ENCODE measurements around the gene TOM1.

Gene TOM1

GRCh38 chr22:35307892-35308291, 8.2 kb downstream of the TOM1 start:
- DNase-seq: no peak

GRCh38 chr22:35308480-35309021, 8.9 kb downstream of the TOM1 start:
- DNase-seq: no peak

GRCh38 chr22:35310556-35311550, 11.2 kb downstream of the TOM1 start:
- no peak for DNase-seq

GRCh38 chr22:35311551-35311999, 11.9 kb downstream of the TOM1 start:
- DNase-seq: no peak

- DNase-seq: no peak
Observed at GRCh38 chr22:35312198-35313059, 12.7 kb downstream of the TOM1 start.

GRCh38 chr22:35313311-35314121, 13.8 kb downstream of the TOM1 start:
- DNase-seq: no peak

GRCh38 chr22:35314161-35314942, 14.7 kb downstream of the TOM1 start:
- DNase-seq: no peak

- DNase-seq: no peak
Observed at GRCh38 chr22:35315141-35315854, 15.6 kb downstream of the TOM1 start.

GRCh38 chr22:35315855-35316745, 16.4 kb downstream of the TOM1 start:
- DNase-seq: no peak

- DNase-seq: no peak
Observed at GRCh38 chr22:35316751-35317150, 17.1 kb downstream of the TOM1 start.

- DNase-seq: no peak
Observed at GRCh38 chr22:35317680-35318290, 18.1 kb downstream of the TOM1 start.

GRCh38 chr22:35318346-35319215, 18.9 kb downstream of the TOM1 start:
- no peak for DNase-seq

- DNase-seq: no peak
Observed at GRCh38 chr22:35319244-35319985, 19.7 kb downstream of the TOM1 start.

GRCh38 chr22:35322126-35322525, 22.4 kb downstream of the TOM1 start:
- DNase-seq: no peak

- DNase-seq: no peak
Observed at GRCh38 chr22:35322893-35323292, 23.2 kb downstream of the TOM1 start.

- DNase-seq: no peak
Observed at GRCh38 chr22:35323305-35323704, 23.6 kb downstream of the TOM1 start.

GRCh38 chr22:35324067-35324466, 24.4 kb downstream of the TOM1 start:
- DNase-seq: no peak

- no peak for DNase-seq
Observed at GRCh38 chr22:35324762-35325161, 25.1 kb downstream of the TOM1 start.
